ENCODE results near the gene CXCR6. TPM values are rescaled to one million over a fixed set of nuclear protein-coding genes. Genes with fewer than 3 reads are reported as not detected.

The CXCR6 gene
- total and polyA plus RNA-seq, 2 of the 13 experiments (the other 11 are each of a cell fraction or from before 2014, with no cell fraction given) = not detected

DNA sequence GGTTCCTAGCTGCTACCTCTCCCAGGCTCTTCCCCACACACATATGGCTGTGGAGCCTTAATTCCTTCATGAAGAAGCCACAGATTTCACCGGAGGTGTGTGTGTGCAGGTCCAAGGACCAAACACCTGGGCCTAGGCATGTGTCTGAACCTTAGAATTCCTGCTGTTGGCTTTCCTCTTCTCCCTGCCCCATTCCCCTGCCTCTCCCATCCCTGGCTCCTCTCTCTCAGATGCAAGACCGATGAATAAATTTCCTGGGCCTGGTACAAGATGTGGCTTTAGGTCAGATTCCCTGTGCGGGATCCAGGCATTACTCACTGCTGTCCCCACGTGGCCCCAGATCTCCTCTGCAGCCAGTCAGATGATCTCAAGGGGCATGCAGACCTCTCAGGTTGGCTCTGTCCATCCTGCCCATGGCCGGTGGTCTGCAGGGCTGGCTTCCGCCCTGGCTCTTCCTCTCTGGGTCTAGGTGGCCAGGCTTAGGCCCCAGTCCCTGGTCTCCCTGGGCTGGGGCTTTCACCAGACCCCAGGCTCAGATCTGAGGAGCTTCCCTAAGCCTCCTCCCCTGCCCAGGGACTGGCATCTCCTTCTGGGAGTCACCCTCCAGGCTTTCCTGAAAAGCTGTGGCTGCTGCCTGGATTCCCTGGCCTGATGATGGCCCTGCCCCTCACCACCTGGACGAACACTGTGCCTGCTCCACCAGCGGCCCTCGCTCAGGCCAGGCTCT lies 36.4 kb upstream of the CXCR6 start:
- Histone ChIP-seq H3K4me1 (ENCODE audit: insufficient read depth, low read length) (peaks cover 8% of the 10 kb centered on the region; the same call in 1 of the 2 replicates), H3K4me2 (ENCODE audit: low read depth, low read length) (no peak overlapping the region), H3K4me3 (replicated peaks in 1 of 3; ENCODE audit: insufficient read depth in 1 of 3, low read depth in 2 of 3, low read length in 3 of 3) (no peak overlapping the region), H3K36me3 (replicated peaks in 1 of 2; ENCODE audit: control insufficient read depth in 1 of 2, insufficient read depth in 2 of 2, low read length in 2 of 2) (no peaks in the 10 kb centered on the region), H3K79me2 (ENCODE audit: insufficient read depth, low read length) (no peaks in the 10 kb centered on the region), H3K27ac (ENCODE audit: extremely low read length, insufficient read depth, low read length) (no peak overlapping the region), H4K20me1 (ENCODE audit: insufficient read depth, low read length) (no peaks in the 10 kb centered on the region), H2AFZ (ENCODE audit: low read length) (no peak overlapping the region), H3K27me3 (ENCODE audit: control insufficient read depth in 1 of 2, insufficient read depth in 2 of 2, low read length in 2 of 2) (no peaks in the 10 kb centered on the region), H3K9ac (ENCODE audit: insufficient read depth, low read depth, low read length) (no peak overlapping the region), H3K9me3 (ENCODE audit: low read length) (no peaks in the 10 kb centered on the region)
- in situ Hi-C loops (cut with HindIII; ENCODE audit: extremely low pct_ligation_motif_present, low pct_unique_long_range_greater_than_20kb) (loop anchor here (25.0 kb wide), 1 partner anchor 670 kb away; the partner anchor contains the start of gene TMEM158), intact Hi-C loops (cut with micrococcal nuclease; ENCODE audit: unreplicated experiment) (no loop called here)
- BruUV-seq (replicated peaks) = no TSS peak
- DNase-seq (ENCODE audit: low spot score) (peak; percentile 8), FAIRE-seq (no peak), ATAC-seq (peak; percentile 92)
- ChIA-PET CTCF (ENCODE audit: low intra/inter-chr PET ratio, low total read pairs) (interaction anchor here (2.0 kb wide), 1 partner anchor 146 kb away, joined by 9 read pairs; no protein-coding TSS in a partner anchor), POLR2A (no interaction called here)
- WGBS (ENCODE audit: low lambda C conversion rate) = 25% methylated on average over 5 of the region's 9 CpGs
- TF ChIP-seq U2AF2 (IDR thresholded peaks at IDR 0.05; ENCODE audit: low read depth, low read length) (no peak), ETV6 (CRISPR knock-in tag; conservative IDR thresholded peaks at IDR 0.05) (no peak), BORCS8-MEF2B (CRISPR knock-in tag; IDR thresholded peaks at IDR 0.05) (no peak), STAG1 (CRISPR knock-in tag; IDR thresholded peaks at IDR 0.05) (peak; percentile 54), RAD21 (CRISPR knock-in tag; IDR thresholded peaks at IDR 0.05) (0 out of 2 replicates have a peak, but pooled peaks have one; percentile 20), ZNF33A (CRISPR knock-in tag; IDR thresholded peaks at IDR 0.05; ENCODE audit: borderline replicate concordance) (no peak), REPIN1 (CRISPR knock-in tag; IDR thresholded peaks at IDR 0.05; ENCODE audit: borderline replicate concordance, low read depth) (no peak), ZNF496 (CRISPR knock-in tag; IDR thresholded peaks at IDR 0.05; ENCODE audit: insufficient replicate concordance) (no peak)
- TF ChIP-seq, protein P1, sequence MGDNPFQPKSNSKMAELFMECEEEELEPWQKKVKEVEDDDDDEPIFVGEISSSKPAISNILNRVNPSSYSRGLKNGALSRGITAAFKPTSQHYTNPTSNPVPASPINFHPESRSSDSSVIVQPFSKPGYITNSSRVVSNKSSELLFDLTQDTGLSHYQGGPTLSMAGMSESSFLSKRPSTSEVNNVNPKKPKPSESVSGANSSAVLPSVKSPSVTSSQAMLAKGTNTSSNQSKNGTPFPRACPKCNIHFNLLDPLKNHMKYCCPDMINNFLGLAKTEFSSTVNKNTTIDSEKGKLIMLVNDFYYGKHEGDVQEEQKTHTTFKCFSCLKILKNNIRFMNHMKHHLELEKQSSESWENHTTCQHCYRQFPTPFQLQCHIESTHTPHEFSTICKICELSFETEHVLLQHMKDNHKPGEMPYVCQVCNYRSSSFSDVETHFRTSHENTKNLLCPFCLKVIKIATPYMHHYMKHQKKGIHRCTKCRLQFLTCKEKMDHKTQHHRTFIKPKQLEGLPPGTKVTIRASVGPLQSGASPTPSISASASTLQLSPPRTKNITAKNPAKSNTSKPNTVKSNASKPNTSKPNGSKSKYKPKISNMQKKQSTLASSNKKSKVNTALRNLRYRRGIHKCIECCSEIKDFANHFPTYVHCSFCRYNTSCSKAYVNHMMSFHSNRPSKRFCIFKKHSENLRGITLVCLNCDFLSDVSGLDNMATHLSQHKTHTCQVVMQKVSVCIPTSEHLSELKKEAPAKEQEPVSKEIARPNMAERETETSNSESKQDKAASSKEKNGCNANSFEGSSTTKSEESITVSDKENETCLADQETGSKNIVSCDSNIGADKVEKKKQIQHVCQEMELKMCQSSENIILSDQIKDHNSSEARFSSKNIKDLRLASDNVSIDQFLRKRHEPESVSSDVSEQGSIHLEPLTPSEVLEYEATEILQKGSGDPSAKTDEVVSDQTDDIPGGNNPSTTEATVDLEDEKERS (CRISPR knock-in tag; IDR thresholded peaks at IDR 0.05) = no peak
- TF ChIP-seq, protein P2, sequence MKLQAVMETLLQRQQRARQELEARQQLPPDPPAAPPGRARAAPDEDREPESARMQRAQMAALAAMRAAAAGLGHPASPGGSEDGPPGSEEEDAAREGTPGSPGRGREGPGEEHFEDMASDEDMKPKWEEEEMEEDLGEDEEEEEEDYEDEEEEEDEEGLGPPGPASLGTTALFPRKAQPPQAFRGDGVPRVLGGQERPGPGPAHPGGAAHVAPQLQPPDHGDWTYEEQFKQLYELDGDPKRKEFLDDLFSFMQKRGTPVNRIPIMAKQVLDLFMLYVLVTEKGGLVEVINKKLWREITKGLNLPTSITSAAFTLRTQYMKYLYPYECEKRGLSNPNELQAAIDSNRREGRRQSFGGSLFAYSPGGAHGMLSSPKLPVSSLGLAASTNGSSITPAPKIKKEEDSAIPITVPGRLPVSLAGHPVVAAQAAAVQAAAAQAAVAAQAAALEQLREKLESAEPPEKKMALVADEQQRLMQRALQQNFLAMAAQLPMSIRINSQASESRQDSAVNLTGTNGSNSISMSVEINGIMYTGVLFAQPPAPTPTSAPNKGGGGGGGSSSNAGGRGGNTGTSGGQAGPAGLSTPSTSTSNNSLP (IDR thresholded peaks at IDR 0.05; ENCODE audit: low read depth, low read length) = no peak
- TF ChIP-seq, protein P3, sequence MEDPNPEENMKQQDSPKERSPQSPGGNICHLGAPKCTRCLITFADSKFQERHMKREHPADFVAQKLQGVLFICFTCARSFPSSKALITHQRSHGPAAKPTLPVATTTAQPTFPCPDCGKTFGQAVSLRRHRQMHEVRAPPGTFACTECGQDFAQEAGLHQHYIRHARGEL (CRISPR knock-in tag; IDR thresholded peaks at IDR 0.05) = no peak
